ENCODE data around the gene MGMT.

- no peak for TF ChIP-seq CTCF (IDR thresholded peaks at IDR 0.05; ENCODE audit: borderline replicate concordance, extremely low read depth, low read length, poor library complexity, severe bottlenecking)
- no peak for TF ChIP-seq EZH2 (IDR thresholded peaks at IDR 0.05; ENCODE audit: borderline replicate concordance, low read depth, low read length, severe bottlenecking)
Measured at GRCh38 chr10:129530581-129530980, 63.5 kb downstream of the MGMT start.
